HG03064 (cell line): ENCODE data around the gene SLMAP.
"Not testable (repeated sequence)": the region's sequence is repeated elsewhere in the genome, so short reads cannot be mapped to it uniquely, and the experiment has no call there.

Experiments
- ATAC-seq: cut with Tn5 transposase; IDR thresholded peaks from one replicate; pipeline ENCODE4 v1.9.1; 2021; ENCODE audit warnings: low read depth; ENCODE audit not compliant: unreplicated experiment

SLMAP gene

GRCh38 chr3:57864853-57865252 is 108.7 kb downstream of the SLMAP start:
- ATAC-seq, result no peak

DNA sequence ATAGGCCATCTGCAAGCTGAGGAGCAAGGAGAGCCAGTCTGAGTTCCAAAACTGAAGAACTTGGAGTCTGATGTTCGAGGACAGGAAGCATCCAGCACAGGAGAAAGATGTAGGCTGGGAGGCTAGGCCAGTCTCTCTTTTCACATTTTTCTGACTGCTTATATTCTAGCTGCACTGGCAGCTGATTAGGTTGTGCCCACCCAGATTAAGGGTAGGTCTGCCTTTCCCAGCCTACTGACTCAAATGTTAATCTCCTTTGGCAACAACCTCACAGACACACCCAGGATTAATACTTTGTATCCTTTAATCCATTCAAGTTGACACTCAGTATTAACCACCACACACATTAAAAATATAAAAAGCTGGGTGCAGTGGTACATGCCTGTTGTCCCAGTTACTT is 113.0 kb downstream of the SLMAP start:
- not testable (repeated sequence) for ATAC-seq

DNA sequence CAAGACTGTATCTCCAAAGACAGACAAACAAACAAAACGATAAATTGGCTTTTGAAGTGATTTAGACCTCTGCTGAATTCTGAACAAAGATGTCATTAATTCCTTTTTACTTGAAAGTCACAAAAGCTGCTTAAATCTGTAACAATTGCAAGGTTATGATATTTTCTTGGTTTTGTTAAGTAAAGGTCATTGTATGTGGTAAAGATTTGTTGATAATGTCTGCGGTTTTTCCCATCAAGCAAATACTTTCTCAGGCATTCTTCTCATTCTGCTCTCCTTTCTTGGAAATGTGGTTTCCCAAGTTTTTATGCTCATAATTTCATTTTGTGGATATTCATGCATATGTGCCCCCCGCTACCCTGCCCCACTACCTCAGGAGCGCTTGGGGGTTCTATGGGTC is 116.5 kb downstream of the SLMAP start:
- no peak for ATAC-seq

- ATAC-seq, result no peak
Measured at GRCh38 chr3:57876632-57877031, 120.5 kb downstream of the SLMAP start.

DNA sequence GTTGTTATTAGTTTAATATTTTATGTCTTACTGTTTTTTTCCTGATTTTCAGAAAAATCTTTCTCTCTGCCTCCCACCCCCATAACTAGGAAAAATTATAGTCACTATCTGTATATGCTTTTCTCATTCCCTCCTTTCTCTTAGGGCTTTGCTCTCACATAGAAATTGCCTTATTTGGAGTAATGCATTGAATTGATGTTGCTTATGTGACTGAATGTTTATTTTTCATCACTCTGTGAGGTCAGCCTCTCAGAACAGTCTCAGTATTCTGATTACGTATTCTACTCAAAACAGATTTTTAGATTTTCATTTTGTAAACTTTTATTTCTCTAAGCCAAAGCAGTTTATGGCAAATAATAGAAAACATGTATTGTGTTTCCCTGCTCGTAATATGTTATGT is 121.0 kb downstream of the SLMAP start:
- ATAC-seq, result no peak

- ATAC-seq, result not testable (repeated sequence)
Measured at GRCh38 chr3:57884436-57884835, 128.3 kb downstream of the SLMAP start.

- no peak for ATAC-seq
Measured at GRCh38 chr3:57889807-57890206, 133.7 kb downstream of the SLMAP start.

GRCh38 chr3:57890874-57891273 is 134.8 kb downstream of the SLMAP start:
- ATAC-seq, result no peak

- no peak for ATAC-seq
Measured at GRCh38 chr3:57892423-57892822, 136.3 kb downstream of the SLMAP start.

DNA sequence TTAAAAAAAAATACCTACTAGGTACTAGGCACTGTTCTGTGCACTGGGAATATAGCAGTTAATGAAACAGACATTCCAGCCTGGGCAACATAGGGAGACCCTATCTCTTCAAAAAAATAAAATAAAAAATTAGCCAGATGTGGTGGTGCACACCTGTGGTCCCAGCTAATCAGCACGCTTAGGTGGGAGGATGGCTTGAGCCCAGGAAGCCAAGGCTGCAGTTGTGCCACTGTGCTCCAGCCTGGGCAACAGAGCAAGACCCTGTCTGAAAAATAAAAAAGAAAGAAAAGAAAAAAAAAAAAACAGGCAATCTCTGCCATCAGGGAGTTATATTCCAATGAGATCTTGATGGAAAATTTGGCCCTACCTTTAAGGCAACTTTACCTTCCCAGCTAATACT is 137.0 kb downstream of the SLMAP start:
- no peak for ATAC-seq

- no peak for ATAC-seq
Measured at GRCh38 chr3:57893668-57894067, 137.6 kb downstream of the SLMAP start.

DNA sequence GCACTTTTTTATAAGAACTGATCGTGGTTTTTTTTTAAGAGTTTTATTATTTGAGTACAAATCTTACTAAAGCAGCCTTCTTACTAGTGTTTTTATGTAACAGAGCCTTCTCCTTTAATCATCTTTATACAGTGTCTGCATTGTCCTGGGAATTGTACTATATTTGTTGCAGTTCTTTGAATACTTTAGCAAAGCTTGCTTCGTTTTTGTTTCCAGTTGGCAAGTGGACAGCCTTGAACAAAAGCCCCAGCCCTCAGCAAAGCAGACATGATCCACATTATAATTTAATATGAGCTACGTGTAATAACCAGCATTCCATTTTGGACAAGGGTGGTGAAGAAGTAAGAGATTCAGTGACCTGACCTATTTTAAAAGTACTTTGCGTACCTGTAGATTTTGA is 139.9 kb downstream of the SLMAP start:
- no peak for ATAC-seq

DNA sequence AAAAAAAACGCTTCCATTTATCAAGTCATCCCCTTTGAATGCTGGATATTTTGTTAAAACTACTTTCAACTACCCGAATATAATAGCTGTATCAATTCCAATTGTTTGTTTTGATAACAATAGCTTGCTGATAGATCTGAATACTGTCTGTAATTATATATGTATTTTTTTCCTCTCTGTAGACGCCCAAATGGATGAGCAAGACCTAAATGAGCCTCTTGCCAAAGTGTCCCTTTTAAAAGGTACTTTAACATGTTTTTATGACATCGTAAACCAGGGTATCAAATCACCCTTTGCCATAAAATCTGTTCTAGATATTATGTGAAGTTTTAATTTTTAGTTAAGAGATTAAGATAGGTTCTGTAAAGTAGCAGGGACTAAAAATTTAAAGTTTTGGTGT is 140.6 kb downstream of the SLMAP start:
- ATAC-seq, result no peak

GRCh38 chr3:57900786-57901185 is 144.7 kb downstream of the SLMAP start:
- no peak for ATAC-seq

- no peak for ATAC-seq
Measured at GRCh38 chr3:57903124-57903890, 147.2 kb downstream of the SLMAP start.

GRCh38 chr3:57910990-57911389 is 154.9 kb downstream of the SLMAP start:
- ATAC-seq, result no peak

DNA sequence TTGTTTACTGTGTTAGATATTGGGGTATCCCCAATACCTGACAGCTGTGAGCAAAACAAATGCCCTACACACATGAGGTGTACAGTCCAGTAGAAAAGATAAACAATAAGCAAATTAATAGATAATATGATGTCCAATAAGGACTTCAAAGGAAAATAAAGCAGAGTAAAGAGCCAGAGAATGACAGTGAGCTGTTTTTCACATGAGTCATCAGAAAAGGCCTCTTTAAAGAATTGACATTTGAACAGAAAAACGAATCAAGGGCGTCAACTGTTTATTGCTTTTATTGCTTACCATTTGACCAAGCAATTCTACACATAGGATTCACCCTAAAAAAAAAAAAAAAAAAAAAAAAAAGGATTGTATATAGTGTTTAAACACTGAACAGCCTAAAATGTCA is 155.5 kb downstream of the SLMAP start:
- no peak for ATAC-seq

DNA sequence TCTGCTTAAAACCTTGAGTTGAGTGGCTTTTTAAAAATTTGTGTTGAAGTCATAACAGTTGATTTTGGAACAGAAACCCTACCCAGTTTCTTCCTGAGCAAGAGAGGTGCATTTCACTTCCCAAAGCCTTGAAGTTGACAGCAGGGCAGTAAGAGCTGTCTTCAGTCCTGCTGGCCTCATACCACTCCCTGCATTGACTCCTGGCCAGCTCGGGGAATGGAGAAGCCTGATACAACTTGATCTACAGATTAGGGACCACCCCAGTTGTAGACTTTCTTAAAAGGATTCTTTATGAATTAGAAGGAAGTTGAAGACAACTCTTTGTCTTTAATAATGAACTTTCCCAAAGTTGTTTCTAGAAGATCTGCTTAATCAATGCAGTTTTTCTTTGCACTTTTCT is 161.5 kb downstream of the SLMAP start:
- ATAC-seq, result no peak

DNA sequence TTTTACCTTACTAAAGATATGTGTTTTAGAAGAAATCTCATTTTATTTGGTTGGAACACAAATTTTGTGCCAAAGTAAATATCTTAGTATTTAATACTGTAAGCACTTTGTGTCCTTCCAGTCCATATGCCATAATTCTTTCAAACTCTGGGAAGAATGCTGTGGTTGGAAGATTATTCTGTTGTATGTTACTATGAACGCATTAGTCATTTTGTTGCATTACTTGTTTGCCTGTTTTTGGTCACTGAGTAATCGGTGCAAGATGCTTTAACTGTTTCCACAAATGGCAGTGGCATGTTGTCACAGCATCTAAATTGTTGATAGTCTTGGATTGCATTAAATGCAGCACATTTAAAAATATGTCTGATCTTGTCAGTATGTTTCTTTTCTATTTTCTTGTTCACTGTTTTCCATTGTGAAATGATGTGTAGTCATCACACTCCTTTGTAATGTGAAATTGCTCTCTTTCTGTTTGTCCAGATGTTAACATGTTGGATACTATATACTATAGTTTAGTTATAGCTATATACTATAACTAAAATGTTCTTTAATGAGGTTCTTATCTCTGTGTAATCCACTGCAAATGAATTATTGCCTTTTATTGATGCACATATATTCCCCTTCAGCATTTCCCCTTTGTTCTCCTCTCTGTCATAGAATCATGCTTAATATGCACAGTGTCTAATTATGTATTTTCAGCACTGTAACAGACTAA is 162.2 kb downstream of the SLMAP start:
- no peak for ATAC-seq

- no peak for ATAC-seq
Measured at GRCh38 chr3:57919987-57920386, 163.9 kb downstream of the SLMAP start.

GRCh38 chr3:57923101-57923500 is 167.0 kb downstream of the SLMAP start:
- ATAC-seq, result no peak

DNA sequence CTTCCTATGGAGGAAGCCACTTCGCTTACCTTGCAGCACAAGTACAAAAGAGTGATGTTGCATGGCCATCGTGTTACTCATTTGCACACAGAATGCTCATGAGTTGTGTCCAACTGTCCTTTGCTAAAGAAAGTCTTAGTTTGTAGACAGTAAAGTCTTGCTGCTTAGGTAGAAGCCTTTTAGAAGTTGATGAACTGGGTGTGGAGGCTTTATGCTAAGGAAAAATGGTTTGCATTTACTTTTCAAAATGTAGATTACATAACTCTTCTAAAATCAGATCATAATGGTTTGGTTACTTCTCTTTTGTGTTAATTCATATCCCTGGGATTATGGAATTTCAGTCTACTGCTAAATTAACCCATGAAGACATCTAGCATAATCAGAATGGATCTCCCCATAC is 167.6 kb downstream of the SLMAP start:
- ATAC-seq, result no peak
